HCT116 (cell line): ENCODE results near the gene HS6ST3. TPM values are rescaled to one million over a fixed set of nuclear protein-coding genes. Genes with fewer than 3 reads are reported as not detected.

Source experiments
- ATAC-seq: fragments of 200-7000 bp; cut with Tn5 transposase; 2 replicates; pipeline ENCODE4 v1.9.1; 2020; ENCODE audit warnings: mild to moderate bottlenecking, moderate library complexity
- BruUV-seq: library from RNA; stranded (reverse); fragments of 400-500 nt; replicated peaks from 2 replicates; lab custom pipeline; 2021; lab: Mats Ljungman, UMichigan
- CTCF ChIA-PET: fragments of 300-600 bp; sonication (Branson Sonifier 250); formaldehyde crosslinking; loops from one replicate; lab custom pipeline; 2021; ENCODE audit warnings: antibody characterized with exemption; lab: Charles Lee
- POLR2A ChIA-PET: fragments of 300-600, 350-600 bp; sonication (Branson Sonifier 250); formaldehyde crosslinking; loops from one replicate; lab custom pipeline; 2021; ENCODE audit warnings: antibody characterized with exemption; lab: Charles Lee
- RAD21 ChIA-PET, 2 experiments: fragments of 300-600 bp; sonication (Branson Sonifier 250); formaldehyde crosslinking; loops; one replicate each; lab custom pipeline; 2023; ENCODE audit warnings: low total read pairs in 2 of 2; ENCODE audit not compliant: uncharacterized antibody in 2 of 2, unreplicated experiment in 2 of 2, low non-redundant PET in 1 of 2; lab: Charles Lee
- DNase-seq: peaks from one replicate; pipeline ENCODE4 v3.0.0-alpha.2; 2010; ENCODE audit warnings: low read depth, low spot score
- H2AFZ ChIP-seq: fragments of 200-600 bp; shearing (Covaris generic), sonication (generic); 2 replicates; pipeline ENCODE4 v1.6.1; 2017; ENCODE audit warnings: low read depth, mixed run types, mixed read lengths, antibody characterized with exemption, low read length; ENCODE audit not compliant: poor library complexity, severe bottlenecking
- H3K27ac ChIP-seq: 2 replicates; pipeline ENCODE4 v1.5.1; 2012; ENCODE audit warnings: low read depth, low read length
- H3K27me3 ChIP-seq: fragments of 200-600 bp; sonication (generic); 2 replicates; pipeline ENCODE4 v1.6.1; 2016; ENCODE audit warnings: mixed run types, low read length, mixed read lengths; ENCODE audit not compliant: insufficient read depth
- H3K36me3 ChIP-seq, 2 experiments: fragments of 200-500 bp in 1 of 2; fragments of 200-600 bp in 1 of 2; sonication (Bioruptor generic) in 1 of 2; sonication (generic) in 1 of 2; 2 replicates each; pipeline versions ENCODE4 v1.5.1 to v1.6.1; 2014 to 2016; ENCODE audit warnings: low read length in 2 of 2, inconsistent platforms in 1 of 2, mixed read lengths in 1 of 2, mixed run types in 1 of 2; ENCODE audit not compliant: insufficient read depth in 2 of 2, control insufficient read depth in 1 of 2
- H3K4me1 ChIP-seq, 2 experiments: fragments of 200-600 bp in 1 of 2; sonication (generic) in 1 of 2; 2 replicates each; pipeline versions ENCODE4 v1.5.1 to v1.6.1; 2012 to 2017; ENCODE audit warnings: low read length in 2 of 2, inconsistent platforms in 1 of 2, mild to moderate bottlenecking in 1 of 2, mixed read lengths in 1 of 2, mixed run types in 1 of 2, moderate library complexity in 1 of 2; ENCODE audit not compliant: insufficient read depth in 2 of 2, control insufficient read depth in 1 of 2
- H3K4me2 ChIP-seq: fragments of 200-600 bp; sonication (generic); 2 replicates; pipeline ENCODE4 v1.6.1; 2017; ENCODE audit warnings: mixed run types, low read length, mixed read lengths
- H3K4me3 ChIP-seq, 2 experiments: fragments of 200-600 bp in 1 of 2; sonication (generic) in 1 of 2; replicated peaks in 1 of 2; 2 replicates each; pipeline ENCODE4 v1.5.1; 2011 to 2016; ENCODE audit warnings: low read length in 2 of 2, control low read depth in 1 of 2, low read depth in 1 of 2, mild to moderate bottlenecking in 1 of 2, mixed read lengths in 1 of 2, mixed run types in 1 of 2
- H3K79me2 ChIP-seq: fragments of 200-600 bp; sonication (generic); 2 replicates; pipeline ENCODE4 v1.6.1; 2017; ENCODE audit warnings: mild to moderate bottlenecking, mixed run types, low read length, moderate library complexity, mixed read lengths; ENCODE audit not compliant: insufficient read depth
- H3K9ac ChIP-seq: fragments of 200-600 bp; sonication (generic); 2 replicates; pipeline ENCODE4 v1.6.1; 2016; ENCODE audit warnings: low read length, mixed read lengths
- H3K9me2 ChIP-seq: fragments of 200-600 bp; sonication (generic), shearing (Covaris generic); 2 replicates; pipeline ENCODE4 v1.6.1; 2017; ENCODE audit warnings: mixed run types, mild to moderate bottlenecking, moderate library complexity; ENCODE audit not compliant: insufficient read depth
- H3K9me3 ChIP-seq, 2 experiments: fragments of 200-500 bp in 1 of 2; fragments of 200-600 bp in 1 of 2; sonication (Bioruptor generic) in 1 of 2; sonication (generic) in 1 of 2; 2 replicates each; pipeline ENCODE4 v1.6.1; 2014 to 2017; ENCODE audit warnings: low read length in 2 of 2, mixed read lengths in 2 of 2, inconsistent platforms in 1 of 2, low read depth in 1 of 2, mild to moderate bottlenecking in 1 of 2, mixed run types in 1 of 2, moderate library complexity in 1 of 2; ENCODE audit not compliant: control insufficient read depth in 1 of 2, insufficient read depth in 1 of 2
- H4K20me1 ChIP-seq: fragments of 200-600 bp; sonication (generic), shearing (Covaris generic); 2 replicates; pipeline ENCODE4 v1.6.1; 2017; ENCODE audit warnings: mixed run types, mild to moderate bottlenecking, moderate library complexity; ENCODE audit not compliant: insufficient read depth
- EGR1 ChIP-seq: IDR thresholded peaks from 2 replicates; pipeline ENCODE4 v1.6.1; 2012; ENCODE audit warnings: low read depth
- EZH2 ChIP-seq: fragments of 200-600 bp; sonication (generic); IDR thresholded peaks from 2 replicates; pipeline ENCODE4 v1.6.1; 2017; ENCODE audit warnings: antibody characterized with exemption, mixed run types
- FOSL1 ChIP-seq: IDR thresholded peaks from 2 replicates; pipeline ENCODE4 v1.6.1; 2012; ENCODE audit warnings: low read depth
- MAX ChIP-seq: IDR thresholded peaks from 2 replicates; pipeline ENCODE4 v1.6.1; 2012
- POLR2A ChIP-seq: IDR thresholded peaks from 2 replicates; pipeline ENCODE4 v1.7.0; 2011; ENCODE audit warnings: borderline replicate concordance; ENCODE audit not compliant: insufficient read depth, insufficient read length; ENCODE audit errors: extremely low read depth
- RAD21 ChIP-seq: IDR thresholded peaks from 2 replicates; pipeline ENCODE4 v1.6.1; 2012; ENCODE audit warnings: low read depth, mild to moderate bottlenecking
- SRF ChIP-seq: IDR thresholded peaks from 2 replicates; pipeline ENCODE4 v1.6.1; 2012; ENCODE audit warnings: low read depth
- ZFX ChIP-seq: fragments of 450-650 bp; IDR thresholded peaks from 2 replicates; pipeline ENCODE4 v1.6.1; 2017
- ZNF274 ChIP-seq: fragments of 200-500 bp; sonication (Bioruptor generic); IDR thresholded peaks from 2 replicates; pipeline ENCODE4 v1.6.1; 2014; ENCODE audit warnings: mild to moderate bottlenecking, low read depth, low read length, inconsistent platforms
- intact Hi-C: fragments of 100-400 bp; cut with micrococcal nuclease; formaldehyde crosslinking; loops from 2 replicates; pipeline ENCODE4 v1.10.0; 2022
- total RNA-seq: library from RNA; stranded (reverse); gene quantifications from one replicate; pipeline ENCODE4 v1.2.1, GENCODE V29; 2021; ENCODE audit not compliant: unreplicated experiment

HS6ST3 gene
- total RNA-seq, 1 experiment from 2014 or later: 0.10 TPM

DNA sequence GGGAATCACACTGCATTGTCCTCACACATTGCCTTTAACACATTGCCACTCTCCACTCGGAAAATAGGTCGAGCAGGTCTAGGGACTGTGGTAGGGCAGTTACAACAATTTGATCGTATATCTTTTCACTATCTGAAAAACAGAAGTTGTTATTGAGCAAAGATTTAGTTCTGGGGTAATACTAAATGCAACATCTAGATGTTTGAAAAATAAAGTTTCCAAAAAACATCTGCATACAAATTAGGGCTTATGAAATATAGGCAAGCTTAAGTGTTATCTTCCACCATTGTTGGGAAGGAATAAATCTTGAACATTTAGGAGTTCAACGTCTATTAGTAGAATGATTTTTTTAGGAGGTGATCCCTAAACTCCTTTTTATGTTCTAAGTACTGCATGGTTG is 768 bp upstream of the HS6ST3 start:
- Histone ChIP-seq H3K9ac (no peak overlapping the region), H3K27ac (no peak overlapping the region), H3K9me3 (no peaks in the 10 kb centered on the region), H3K9me2 (no peaks in the 10 kb centered on the region)
- CTCF ChIA-PET: no interaction called here
- no peak for TF ChIP-seq POLR2A
- TF ChIP-seq ZNF274: no peak
- TF ChIP-seq SRF: no peak
- TF ChIP-seq, all 23 proteins: peak for 0
- ATAC-seq: no peak
- H2AFZ ChIP-seq: no peak overlapping the region
- RAD21 ChIA-PET: no interaction called here
- peaks cover 0 to 8% of the 10 kb centered on the region in 2 experiments; a peak in 1 of 4 replicates for H3K4me1 ChIP-seq
- no peaks in the 10 kb centered on the region for H3K36me3 ChIP-seq
- no peaks in the 10 kb centered on the region for H3K79me2 ChIP-seq
- H3K4me2 ChIP-seq: peak overlapping the region; percentile 88
- POLR2A ChIA-PET: no interaction called here
- no peaks in the 10 kb centered on the region; the same call in 1 of the 2 replicates for H4K20me1 ChIP-seq
- no peak for DNase-seq
- peaks cover 56% of the 10 kb centered on the region for H3K27me3 ChIP-seq
- intact Hi-C loops: no loop called here
- no peak overlapping the region for H3K4me3 ChIP-seq
- BruUV-seq: no TSS peak

GRCh38 chr13:96090240-96091101 is 564 bp downstream of the HS6ST3 start:
- Histone ChIP-seq H3K9me2 (no peaks in the 10 kb centered on the region), H3K4me3 (peak overlapping the region; percentile 43 to 55), H3K27ac (no peak overlapping the region), H3K27me3 (peaks cover 60% of the 10 kb centered on the region), H4K20me1 (no peaks in the 10 kb centered on the region; the same call in 1 of the 2 replicates), H3K9me3 (no peaks in the 10 kb centered on the region), H3K4me1 (peaks cover 0 to 8% of the 10 kb centered on the region in 2 experiments; a peak in 1 of 4 replicates), H3K36me3 (no peaks in the 10 kb centered on the region), H2AFZ (no peak overlapping the region), H3K9ac (no peak overlapping the region), H3K79me2 (no peaks in the 10 kb centered on the region), H3K4me2 (peak overlapping the region; percentile 88)
- CTCF ChIA-PET: no interaction called here
- TF ChIP-seq SRF: no peak
- TF ChIP-seq RAD21: no peak
- TF ChIP-seq EZH2: no peak
- no peak for TF ChIP-seq EGR1
- TF ChIP-seq MAX: no peak
- TF ChIP-seq ZFX: no peak
- no peak for TF ChIP-seq FOSL1
- intact Hi-C loops: no loop called here
- no TSS peak for BruUV-seq
- RAD21 ChIA-PET: no interaction called here
- DNase-seq (no peak), ATAC-seq (peak; percentile 68)
- POLR2A ChIA-PET: no interaction called here
